Karpas-422 (cell line): ENCODE results near the gene SLC22A12. TPM values are rescaled to one million over a fixed set of nuclear protein-coding genes. Genes with fewer than 3 reads are reported as not detected.

Experiments used
- DNase-seq: peaks from one replicate; pipeline ENCODE4 v3.0.0-alpha.2; 2015
- H2AFZ ChIP-seq: fragments of 200-600 bp; sonication (generic); 2 replicates; pipeline ENCODE4 v1.6.1; 2014; ENCODE audit warnings: antibody characterized with exemption, low read length, mixed read lengths
- H3K27ac ChIP-seq: fragments of 200-600 bp; sonication (generic); 2 replicates; pipeline ENCODE4 v1.5.1; 2014; ENCODE audit warnings: mild to moderate bottlenecking, low read length, moderate library complexity
- H3K27me3 ChIP-seq: fragments of 200-600 bp; sonication (generic); 2 replicates; pipeline ENCODE4 v1.6.1; 2014; ENCODE audit warnings: low read length, mixed read lengths
- H3K36me3 ChIP-seq: fragments of 200-600 bp; sonication (generic); 2 replicates; pipeline ENCODE4 v1.6.1; 2014; ENCODE audit warnings: low read length, mixed read lengths; ENCODE audit not compliant: insufficient read depth
- H3K4me1 ChIP-seq: fragments of 200-600 bp; sonication (generic); 2 replicates; pipeline ENCODE4 v1.6.1; 2014; ENCODE audit warnings: mild to moderate bottlenecking, low read length, mixed read lengths
- H3K4me2 ChIP-seq: fragments of 200-600 bp; sonication (generic); 2 replicates; pipeline ENCODE4 v1.6.1; 2014; ENCODE audit warnings: low read length, low read depth, mild to moderate bottlenecking; ENCODE audit not compliant: poor library complexity, severe bottlenecking
- H3K4me3 ChIP-seq: fragments of 200-600 bp; sonication (generic); 2 replicates; pipeline ENCODE4 v1.5.1; 2014; ENCODE audit warnings: mild to moderate bottlenecking, antibody characterized with exemption, low read length, mixed read lengths
- H3K79me2 ChIP-seq: fragments of 200-600 bp; sonication (generic); 2 replicates; pipeline ENCODE4 v1.6.1; 2014; ENCODE audit warnings: mild to moderate bottlenecking, low read length, mixed read lengths
- H3K9ac ChIP-seq: fragments of 200-600 bp; sonication (generic); 2 replicates; pipeline ENCODE4 v1.6.0; 2014; ENCODE audit warnings: low read length
- H3K9me2 ChIP-seq: fragments of 200-600 bp; sonication (generic), shearing (Covaris generic); replicated peaks from 2 replicates; pipeline ENCODE4 v1.6.0; 2014; ENCODE audit warnings: mild to moderate bottlenecking, low read length, moderate library complexity; ENCODE audit not compliant: insufficient read depth
- H3K9me3 ChIP-seq: fragments of 300-700, 200-600 bp; sonication (generic); 2 replicates; pipeline ENCODE4 v1.6.1; 2014; ENCODE audit warnings: low read length, mixed read lengths
- H4K20me1 ChIP-seq: fragments of 200-600 bp; sonication (generic); 2 replicates; pipeline ENCODE4 v1.6.1; 2014; ENCODE audit warnings: mild to moderate bottlenecking, antibody characterized with exemption, low read length, low read depth; ENCODE audit not compliant: insufficient read depth
- total RNA-seq: library from RNA; depleted of rRNA; stranded (reverse); fragments of >200 nt; shearing (Covaris generic); gene quantifications from 2 replicates; pipeline ENCODE4 v1.2.3, GENCODE V29; 2014; ENCODE audit warnings: low replicate concordance

The SLC22A12 gene
- total RNA-seq, 1 experiment from 2014 or later = not detected

DNA sequence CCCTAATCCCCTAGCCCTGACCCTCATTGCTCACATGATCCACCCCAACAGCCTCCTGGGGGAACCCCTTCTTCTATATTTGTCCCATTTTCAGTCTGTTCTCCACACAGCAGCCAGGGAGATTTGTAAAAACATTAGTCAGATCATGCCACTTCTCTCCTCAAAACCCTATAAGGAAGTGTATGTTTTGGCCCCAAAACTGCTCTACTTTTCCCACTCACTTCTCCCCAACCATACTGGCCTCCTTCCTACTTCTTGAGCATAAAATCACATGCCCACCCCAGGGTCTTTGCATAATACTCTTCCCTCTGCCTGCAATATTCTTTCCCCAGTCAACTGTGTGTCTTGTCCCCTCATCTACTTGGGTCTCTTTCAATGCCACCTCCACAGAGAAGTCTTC, 4.7 kb upstream of the SLC22A12 start:
- Histone ChIP-seq H3K79me2 (no peaks in the 10 kb centered on the region), H3K4me2 (no peak overlapping the region), H2AFZ (no peak overlapping the region), H4K20me1 (no peaks in the 10 kb centered on the region), H3K4me3 (no peak overlapping the region), H3K27me3 (no peaks in the 10 kb centered on the region), H3K4me1 (no peaks in the 10 kb centered on the region), H3K9me2 (no peaks in the 10 kb centered on the region), H3K9me3 (no peaks in the 10 kb centered on the region), H3K36me3 (no peaks in the 10 kb centered on the region), H3K9ac (no peak overlapping the region), H3K27ac (no peak overlapping the region)
- DNase-seq = no peak

DNA sequence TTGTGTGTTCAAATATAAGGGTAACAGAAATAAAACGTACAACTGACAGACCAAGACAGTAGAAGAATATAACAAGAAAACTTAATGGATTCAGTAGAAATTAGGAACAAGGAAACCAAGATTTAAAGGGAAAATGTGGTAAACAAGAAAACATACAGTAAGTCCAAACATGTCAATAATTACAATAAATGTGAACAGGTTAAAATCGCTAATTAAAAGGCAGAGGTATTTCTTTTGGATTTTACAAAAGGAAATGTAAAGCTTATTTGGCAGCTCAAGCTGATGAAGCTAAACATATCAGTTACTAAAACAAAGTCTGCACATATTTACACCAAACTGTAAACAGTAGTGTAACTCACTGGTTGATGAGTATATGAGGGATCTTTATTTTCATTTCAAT, 2.3 kb upstream of the SLC22A12 start:
- Histone ChIP-seq H3K36me3 (no peaks in the 10 kb centered on the region), H3K9me2 (no peaks in the 10 kb centered on the region), H3K4me1 (no peaks in the 10 kb centered on the region), H3K27me3 (no peaks in the 10 kb centered on the region), H3K9ac (no peak overlapping the region), H4K20me1 (no peaks in the 10 kb centered on the region), H3K27ac (no peak overlapping the region), H3K4me2 (no peak overlapping the region), H3K4me3 (no peak overlapping the region), H3K9me3 (no peaks in the 10 kb centered on the region), H2AFZ (no peak overlapping the region), H3K79me2 (no peaks in the 10 kb centered on the region)
- no peak for DNase-seq

DNA sequence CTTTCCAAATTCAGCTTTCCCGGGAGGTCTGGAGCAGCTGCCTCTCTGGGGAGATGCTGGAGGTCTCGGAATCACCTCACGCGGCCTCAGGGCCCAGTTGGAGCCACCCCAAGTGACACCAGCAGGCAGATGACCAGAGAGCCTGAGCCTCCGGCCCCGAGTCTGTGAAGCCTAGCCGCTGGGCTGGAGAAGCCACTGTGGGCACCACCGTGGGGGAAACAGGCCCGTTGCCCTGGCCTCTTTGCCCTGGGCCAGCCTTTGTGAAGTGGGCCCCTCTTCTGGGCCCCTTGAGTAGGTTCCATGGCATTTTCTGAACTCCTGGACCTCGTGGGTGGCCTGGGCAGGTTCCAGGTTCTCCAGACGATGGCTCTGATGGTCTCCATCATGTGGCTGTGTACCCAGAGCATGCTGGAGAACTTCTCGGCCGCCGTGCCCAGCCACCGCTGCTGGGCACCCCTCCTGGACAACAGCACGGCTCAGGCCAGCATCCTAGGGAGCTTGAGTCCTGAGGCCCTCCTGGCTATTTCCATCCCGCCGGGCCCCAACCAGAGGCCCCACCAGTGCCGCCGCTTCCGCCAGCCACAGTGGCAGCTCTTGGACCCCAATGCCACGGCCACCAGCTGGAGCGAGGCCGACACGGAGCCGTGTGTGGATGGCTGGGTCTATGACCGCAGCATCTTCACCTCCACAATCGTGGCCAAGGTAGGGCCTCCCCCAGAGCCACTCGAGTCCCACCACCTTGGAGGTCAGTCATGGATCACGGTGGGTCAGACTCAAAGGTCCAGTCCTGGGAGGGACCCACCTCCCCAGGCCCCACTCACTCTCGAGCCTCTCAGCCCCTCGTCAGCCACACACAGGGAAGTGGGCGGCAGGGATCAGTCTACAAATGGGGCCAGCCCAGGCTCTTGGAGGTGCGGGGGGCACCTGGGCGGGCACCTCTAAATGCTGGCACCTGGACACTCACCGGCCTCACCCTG, 525 bp downstream of the SLC22A12 start:
- Histone ChIP-seq H3K79me2 (no peaks in the 10 kb centered on the region), H3K4me1 (no peaks in the 10 kb centered on the region), H3K27ac (no peak overlapping the region), H4K20me1 (no peaks in the 10 kb centered on the region), H3K36me3 (no peaks in the 10 kb centered on the region), H2AFZ (no peak overlapping the region), H3K4me2 (no peak overlapping the region), H3K9me3 (peaks cover 5% of the 10 kb centered on the region; the same call in 1 of the 2 replicates), H3K9ac (no peak overlapping the region), H3K9me2 (no peaks in the 10 kb centered on the region), H3K27me3 (no peaks in the 10 kb centered on the region), H3K4me3 (no peak overlapping the region)
- no peak for DNase-seq

DNA sequence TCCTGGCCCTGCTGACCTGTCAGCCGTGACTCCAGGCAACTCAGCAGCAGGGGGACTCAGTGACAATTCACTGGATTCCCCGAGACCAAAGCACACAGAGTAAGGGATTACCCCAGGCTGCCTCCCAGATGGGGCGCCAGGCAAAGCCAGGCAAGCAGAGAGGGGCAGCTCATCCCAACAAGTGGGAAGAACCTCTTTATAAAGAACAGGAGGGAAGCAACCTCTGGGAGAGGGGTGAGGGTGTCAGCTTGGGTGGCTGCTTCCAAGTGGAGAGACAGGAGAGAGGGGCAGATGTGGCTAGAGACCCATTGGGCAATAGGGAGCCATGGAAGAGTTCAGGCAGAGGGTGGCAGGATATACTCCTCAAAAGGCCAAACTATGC, 1.2 kb downstream of the SLC22A12 start:
- Histone ChIP-seq H3K27ac (no peak overlapping the region), H3K79me2 (no peaks in the 10 kb centered on the region), H3K27me3 (no peaks in the 10 kb centered on the region), H3K9ac (no peak overlapping the region), H3K36me3 (no peaks in the 10 kb centered on the region), H4K20me1 (no peaks in the 10 kb centered on the region), H3K9me2 (no peaks in the 10 kb centered on the region), H3K4me3 (no peak overlapping the region), H3K4me2 (no peak overlapping the region), H3K9me3 (peaks cover 5% of the 10 kb centered on the region; the same call in 1 of the 2 replicates), H3K4me1 (no peaks in the 10 kb centered on the region), H2AFZ (no peak overlapping the region)
- DNase-seq = no peak

DNA sequence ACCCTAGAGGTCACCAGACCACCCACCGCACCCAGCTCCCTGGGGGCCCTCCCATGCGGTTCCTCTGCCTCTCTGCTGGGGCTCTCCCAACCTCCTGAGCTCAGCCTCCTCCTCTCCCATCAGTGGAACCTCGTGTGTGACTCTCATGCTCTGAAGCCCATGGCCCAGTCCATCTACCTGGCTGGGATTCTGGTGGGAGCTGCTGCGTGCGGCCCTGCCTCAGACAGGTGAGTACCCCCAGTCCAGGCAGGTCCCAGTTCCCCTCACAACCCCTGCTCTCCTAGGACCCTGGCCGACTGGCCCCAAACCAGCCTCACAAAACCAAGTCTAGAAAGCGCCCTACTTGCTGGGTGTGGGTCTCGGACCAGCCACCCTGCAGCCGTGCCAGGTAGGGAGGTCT, 1.6 kb downstream of the SLC22A12 start:
- no peak overlapping the region for H3K9ac ChIP-seq
- H3K27ac ChIP-seq = no peak overlapping the region
- H3K9me3 ChIP-seq = peaks cover 5% of the 10 kb centered on the region; the same call in 1 of the 2 replicates
- H3K27me3 ChIP-seq = no peaks in the 10 kb centered on the region
- H3K9me2 ChIP-seq = no peaks in the 10 kb centered on the region
- no peaks in the 10 kb centered on the region for H3K36me3 ChIP-seq
- H3K4me1 ChIP-seq = no peaks in the 10 kb centered on the region
- no peak for DNase-seq
- no peak overlapping the region for H3K4me2 ChIP-seq
- no peaks in the 10 kb centered on the region for H4K20me1 ChIP-seq
- H2AFZ ChIP-seq = no peak overlapping the region
- no peaks in the 10 kb centered on the region for H3K79me2 ChIP-seq
- no peak overlapping the region for H3K4me3 ChIP-seq

DNA sequence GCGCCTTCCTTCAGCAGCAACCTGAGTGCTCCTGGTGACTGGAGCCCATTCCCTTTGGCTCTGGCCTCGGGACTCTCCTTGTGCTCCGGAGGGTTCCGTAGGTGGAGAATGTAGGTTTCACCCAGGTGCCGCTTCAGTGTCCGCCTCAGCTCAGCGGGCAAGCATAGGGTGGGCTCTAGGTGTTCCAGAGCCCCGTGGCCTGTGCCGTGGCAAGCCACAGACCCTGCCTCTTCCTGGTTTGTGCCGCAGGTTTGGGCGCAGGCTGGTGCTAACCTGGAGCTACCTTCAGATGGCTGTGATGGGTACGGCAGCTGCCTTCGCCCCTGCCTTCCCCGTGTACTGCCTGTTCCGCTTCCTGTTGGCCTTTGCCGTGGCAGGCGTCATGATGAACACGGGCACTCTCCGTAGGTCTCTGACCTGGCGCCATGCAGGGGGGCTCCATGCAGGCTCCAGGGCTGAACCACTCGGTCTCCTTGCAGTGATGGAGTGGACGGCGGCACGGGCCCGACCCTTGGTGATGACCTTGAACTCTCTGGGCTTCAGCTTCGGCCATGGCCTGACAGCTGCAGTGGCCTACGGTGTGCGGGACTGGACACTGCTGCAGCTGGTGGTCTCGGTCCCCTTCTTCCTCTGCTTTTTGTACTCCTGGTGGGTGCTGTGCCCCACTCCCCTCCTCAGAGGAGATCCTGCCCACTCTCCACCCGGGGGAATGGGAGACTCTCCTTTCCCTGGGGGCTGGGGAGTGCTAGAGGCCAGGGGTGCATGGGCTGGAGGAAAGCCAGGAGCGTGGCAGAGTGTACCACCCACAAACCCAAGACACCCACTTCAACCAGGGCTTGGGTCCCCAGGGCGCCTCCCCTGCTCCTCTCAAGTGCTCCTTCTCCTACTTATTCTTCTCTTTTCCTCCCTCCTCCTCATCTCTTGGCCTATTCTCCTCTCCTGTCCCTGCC, 2.4 kb downstream of the SLC22A12 start:
- no peak overlapping the region for H2AFZ ChIP-seq
- H3K9me3 ChIP-seq = peaks cover 5% of the 10 kb centered on the region; the same call in 1 of the 2 replicates
- DNase-seq = no peak
- H3K4me2 ChIP-seq = no peak overlapping the region
- H3K27me3 ChIP-seq = no peaks in the 10 kb centered on the region
- H3K36me3 ChIP-seq = no peaks in the 10 kb centered on the region
- no peak overlapping the region for H3K9ac ChIP-seq
- no peaks in the 10 kb centered on the region for H3K79me2 ChIP-seq
- H4K20me1 ChIP-seq = no peaks in the 10 kb centered on the region
- H3K9me2 ChIP-seq = no peaks in the 10 kb centered on the region
- H3K4me3 ChIP-seq = no peak overlapping the region
- H3K4me1 ChIP-seq = no peaks in the 10 kb centered on the region
- no peak overlapping the region for H3K27ac ChIP-seq

DNA sequence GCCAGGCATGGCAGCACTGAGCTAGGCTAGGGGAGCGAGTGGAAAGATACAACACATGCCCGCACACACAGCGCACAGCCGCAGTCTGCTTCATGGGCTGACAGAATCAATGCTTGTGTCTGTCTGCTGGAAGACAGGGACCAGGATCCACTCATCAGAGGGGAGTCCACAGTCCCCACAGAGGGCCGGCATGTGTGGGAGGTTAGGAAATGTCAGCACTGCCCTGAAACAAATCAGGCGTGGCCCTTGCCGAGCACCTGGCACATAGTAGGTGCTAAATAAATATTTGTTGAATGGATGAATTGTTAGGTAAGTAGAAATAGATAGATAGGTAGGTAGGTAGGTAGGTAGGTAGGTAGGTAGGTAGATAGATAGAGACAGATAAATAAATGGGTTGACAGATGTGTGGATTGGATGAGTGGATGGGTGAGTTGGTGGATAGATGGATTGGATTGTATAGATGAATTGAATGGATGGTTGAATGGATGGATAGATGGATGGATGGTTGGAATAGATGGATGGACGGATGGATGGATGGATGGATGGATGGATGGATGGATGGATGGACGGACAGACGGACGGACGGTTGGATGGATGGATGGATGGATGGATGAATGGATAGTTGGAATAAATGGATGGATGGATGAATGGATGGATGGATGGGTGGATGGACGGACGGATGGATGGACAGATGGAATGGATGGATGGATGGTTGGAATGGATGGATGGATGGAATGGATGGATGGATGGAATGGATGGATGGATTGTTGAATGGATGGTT, 3.3 kb downstream of the SLC22A12 start:
- no peaks in the 10 kb centered on the region for H3K27me3 ChIP-seq
- no peaks in the 10 kb centered on the region for H3K4me1 ChIP-seq

More for the DNA sequence above, 3.3 kb downstream of the SLC22A12 start:
- Histone ChIP-seq H3K36me3 (no peaks in the 10 kb centered on the region), H4K20me1 (no peaks in the 10 kb centered on the region), H3K4me3 (no peak overlapping the region), H3K27ac (no peak overlapping the region), H2AFZ (no peak overlapping the region), H3K9me3 (peaks cover 5% of the 10 kb centered on the region; the same call in 1 of the 2 replicates), H3K9ac (no peak overlapping the region), H3K4me2 (no peak overlapping the region), H3K9me2 (no peaks in the 10 kb centered on the region), H3K79me2 (no peaks in the 10 kb centered on the region)
- DNase-seq = no peak
